ENCODE measurements around the gene APPBP2.
"Not testable (repeated sequence)": the region's sequence is repeated elsewhere in the genome, so short reads cannot be mapped to it uniquely, and the experiment has no call there.

Gene APPBP2

DNA sequence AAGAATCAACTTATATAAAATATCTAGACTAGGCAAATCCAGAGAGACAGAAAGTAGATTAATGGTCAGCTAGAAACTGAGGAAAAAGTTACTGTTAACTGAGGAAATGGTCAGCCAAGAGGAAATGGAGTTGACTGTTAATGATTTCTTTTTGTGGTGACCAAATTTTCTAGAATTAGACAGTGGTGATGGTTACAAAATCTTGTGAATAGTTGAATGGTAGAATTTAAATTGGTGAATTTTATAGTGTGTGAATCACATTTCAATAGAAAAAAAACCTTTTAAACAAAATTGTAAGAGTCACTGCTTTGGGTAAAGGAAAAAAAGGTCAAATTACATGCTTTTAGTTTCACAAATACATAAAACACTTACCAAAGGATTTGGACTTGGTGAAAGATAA is 30.0 kb downstream of the APPBP2 start:
- TF ChIP-seq, protein P1, sequence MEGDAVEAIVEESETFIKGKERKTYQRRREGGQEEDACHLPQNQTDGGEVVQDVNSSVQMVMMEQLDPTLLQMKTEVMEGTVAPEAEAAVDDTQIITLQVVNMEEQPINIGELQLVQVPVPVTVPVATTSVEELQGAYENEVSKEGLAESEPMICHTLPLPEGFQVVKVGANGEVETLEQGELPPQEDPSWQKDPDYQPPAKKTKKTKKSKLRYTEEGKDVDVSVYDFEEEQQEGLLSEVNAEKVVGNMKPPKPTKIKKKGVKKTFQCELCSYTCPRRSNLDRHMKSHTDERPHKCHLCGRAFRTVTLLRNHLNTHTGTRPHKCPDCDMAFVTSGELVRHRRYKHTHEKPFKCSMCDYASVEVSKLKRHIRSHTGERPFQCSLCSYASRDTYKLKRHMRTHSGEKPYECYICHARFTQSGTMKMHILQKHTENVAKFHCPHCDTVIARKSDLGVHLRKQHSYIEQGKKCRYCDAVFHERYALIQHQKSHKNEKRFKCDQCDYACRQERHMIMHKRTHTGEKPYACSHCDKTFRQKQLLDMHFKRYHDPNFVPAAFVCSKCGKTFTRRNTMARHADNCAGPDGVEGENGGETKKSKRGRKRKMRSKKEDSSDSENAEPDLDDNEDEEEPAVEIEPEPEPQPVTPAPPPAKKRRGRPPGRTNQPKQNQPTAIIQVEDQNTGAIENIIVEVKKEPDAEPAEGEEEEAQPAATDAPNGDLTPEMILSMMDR (IDR thresholded peaks at IDR 0.05; ENCODE audit: borderline replicate concordance, insufficient read depth, low read depth, low read length): no peak
- H3K4me3 ChIP-seq (ENCODE audit: low read depth, low read length): no peak overlapping the region

DNA sequence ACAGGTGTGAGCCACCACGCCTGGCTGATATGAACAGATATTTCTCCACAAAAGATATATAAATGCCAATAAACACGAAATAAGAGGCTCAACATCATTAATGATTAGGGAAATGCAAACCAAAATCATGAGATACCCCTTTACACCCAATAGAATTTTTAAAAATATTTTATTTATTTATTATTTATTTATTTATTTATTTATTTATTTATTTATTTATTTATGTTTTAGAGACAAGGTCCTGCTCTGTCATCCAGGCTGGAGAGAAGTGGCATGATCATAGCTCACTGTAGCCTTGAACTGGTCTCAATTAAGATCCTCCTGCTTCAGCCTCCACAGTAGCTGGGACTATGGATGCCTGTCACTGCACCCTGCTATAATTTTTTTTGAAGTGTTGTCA is 30.8 kb downstream of the APPBP2 start:
- TF ChIP-seq, protein P1 (IDR thresholded peaks at IDR 0.05; ENCODE audit: borderline replicate concordance, insufficient read depth, low read depth, low read length): no peak
- no peak overlapping the region for H3K4me3 ChIP-seq (ENCODE audit: low read depth, low read length)

DNA sequence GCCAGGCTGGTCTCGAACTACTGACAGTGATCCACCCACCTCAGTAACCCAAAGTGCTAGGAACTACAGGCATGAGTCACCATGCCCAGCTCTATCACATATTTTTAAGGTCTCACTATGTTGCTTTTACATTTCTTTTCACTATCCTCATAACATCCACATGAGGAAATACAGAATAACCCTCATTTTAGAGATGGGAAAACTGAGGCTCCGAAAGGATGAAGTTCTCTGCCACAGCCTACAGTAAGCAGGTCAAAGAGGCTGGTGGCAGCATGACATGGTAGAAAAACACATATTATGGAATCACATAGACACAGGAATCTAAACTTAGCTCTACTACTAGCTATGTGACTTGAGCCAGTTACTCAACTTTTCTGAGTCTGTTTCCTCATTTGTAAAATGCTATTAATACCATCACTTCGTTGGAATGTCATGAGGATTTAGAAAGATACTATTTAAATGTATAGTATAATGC is 32.2 kb downstream of the APPBP2 start:
- no peak overlapping the region for H3K4me3 ChIP-seq (ENCODE audit: low read depth, low read length)

GRCh38 chr17:60491771-60492170 is 34.3 kb downstream of the APPBP2 start:
- H3K4me3 ChIP-seq (ENCODE audit: low read depth, low read length): no peak overlapping the region
- TF ChIP-seq, protein P1 (IDR thresholded peaks at IDR 0.05; ENCODE audit: borderline replicate concordance, insufficient read depth, low read depth, low read length): no peak

More for the DNA sequence above, 32.2 kb downstream of the APPBP2 start:
- TF ChIP-seq, protein P1 (IDR thresholded peaks at IDR 0.05; ENCODE audit: borderline replicate concordance, insufficient read depth, low read depth, low read length): no peak

- not testable (repeated sequence) for H3K4me3 ChIP-seq (ENCODE audit: low read depth, low read length)
Measured at GRCh38 chr17:60490594-60490993, 35.4 kb downstream of the APPBP2 start.

DNA sequence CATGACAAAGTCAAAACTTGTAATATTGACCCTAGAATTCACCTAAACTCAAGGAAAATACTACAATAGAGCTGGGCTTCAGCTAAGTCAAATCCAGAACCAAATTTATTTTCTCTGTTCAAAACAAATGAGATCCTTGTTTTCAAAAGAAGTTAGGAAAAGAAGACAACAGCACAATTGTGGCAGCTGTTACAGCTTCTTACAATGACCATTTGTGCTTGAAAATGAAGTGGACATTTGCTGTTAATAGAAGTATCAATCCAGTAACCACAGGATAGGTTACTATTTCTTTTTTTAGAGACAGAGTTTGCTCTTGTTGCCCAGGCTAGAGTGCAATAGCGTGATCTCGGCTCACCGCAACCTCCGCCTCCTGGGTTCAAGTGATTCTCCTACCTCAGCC is 44.4 kb downstream of the APPBP2 start:
- TF ChIP-seq, protein P1 (IDR thresholded peaks at IDR 0.05; ENCODE audit: borderline replicate concordance, insufficient read depth, low read depth, low read length): no peak
- no peak overlapping the region for H3K4me3 ChIP-seq (ENCODE audit: low read depth, low read length)

DNA sequence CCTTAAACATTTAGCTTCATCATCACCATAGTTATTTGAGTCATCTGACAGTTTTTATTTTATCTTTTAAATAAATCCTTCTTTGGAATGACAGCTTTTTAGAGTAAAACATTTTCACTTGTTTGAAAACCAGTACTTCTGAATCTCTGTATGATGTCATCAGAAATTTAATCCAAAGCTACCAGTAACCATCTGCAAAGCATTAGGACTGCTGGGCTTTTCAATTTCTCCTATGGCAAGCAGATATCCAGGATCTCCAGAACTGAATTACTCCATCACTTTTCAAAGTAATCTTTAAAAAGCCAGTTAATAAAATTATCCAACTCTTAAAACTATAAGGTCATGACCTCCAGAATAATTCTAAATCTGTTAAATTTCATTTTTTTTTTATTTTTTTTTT is 52.3 kb downstream of the APPBP2 start:
- TF ChIP-seq, protein P1 (IDR thresholded peaks at IDR 0.05; ENCODE audit: borderline replicate concordance, insufficient read depth, low read depth, low read length): no peak
- no peak overlapping the region for H3K4me3 ChIP-seq (ENCODE audit: low read depth, low read length)

- TF ChIP-seq, protein P1 (IDR thresholded peaks at IDR 0.05; ENCODE audit: borderline replicate concordance, insufficient read depth, low read depth, low read length): no peak
Measured at GRCh38 chr17:60472449-60472848, 53.6 kb downstream of the APPBP2 start.

More at GRCh38 chr17:60472449-60472848, 53.6 kb downstream of the APPBP2 start:
- H3K4me3 ChIP-seq (ENCODE audit: low read depth, low read length): no peak overlapping the region
